ENCODE measurements around the gene NKAIN2.
A peak's percentile ranks its signal among the peaks of the same experiment; 100 is the strongest.

The NKAIN2 gene

GRCh38 chr6:124190256-124190655, 386.6 kb downstream of the NKAIN2 start:
- no peaks in the 10 kb centered on the region for H3K36me3 ChIP-seq (replicated peaks)
- H3K27me3 ChIP-seq (replicated peaks), result no peaks in the 10 kb centered on the region
- no peak for TF ChIP-seq CTCF (IDR thresholded peaks at IDR 0.05; ENCODE audit: low read depth, low read length, missing control alignments)
- in situ Hi-C loops (cut with HindIII; ENCODE audit: low pct_ligation_motif_present, low sequenced_read_pairs), result no loop called here
- H3K4me3 ChIP-seq (ENCODE audit: low read depth, low read length), result no peak overlapping the region
- no peak for DNase-seq
- no peak overlapping the region for H3K27ac ChIP-seq

DNA sequence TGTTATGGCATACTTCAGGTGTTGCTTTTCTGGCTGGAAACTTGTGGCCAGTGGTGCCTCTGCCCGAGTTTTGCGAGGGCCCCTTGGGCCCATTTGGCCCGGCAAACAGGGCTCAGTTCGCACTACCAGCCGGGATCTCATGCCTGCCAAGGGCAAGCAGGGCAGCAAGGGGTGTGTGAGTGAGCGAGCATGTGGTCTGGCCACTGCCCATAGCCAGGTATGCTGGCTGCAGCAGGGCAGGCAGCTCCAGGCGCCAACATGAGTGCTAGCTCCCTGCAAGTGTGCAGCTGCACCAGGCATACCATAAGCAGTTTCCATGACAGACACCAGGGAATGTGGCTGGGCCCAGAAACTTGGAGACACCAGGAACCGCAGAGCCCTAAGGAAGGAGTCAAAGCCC, 389.5 kb downstream of the NKAIN2 start:
- no peak overlapping the region for H3K27ac ChIP-seq
- DNase-seq, result no peak
- TF ChIP-seq CTCF (IDR thresholded peaks at IDR 0.05; ENCODE audit: low read depth, low read length, missing control alignments), result no peak
- no peaks in the 10 kb centered on the region for H3K36me3 ChIP-seq (replicated peaks)
- no peaks in the 10 kb centered on the region for H3K27me3 ChIP-seq (replicated peaks)
- no peak overlapping the region for H3K4me3 ChIP-seq (ENCODE audit: low read depth, low read length)
- in situ Hi-C loops (cut with HindIII; ENCODE audit: low pct_ligation_motif_present, low sequenced_read_pairs), result no loop called here

DNA sequence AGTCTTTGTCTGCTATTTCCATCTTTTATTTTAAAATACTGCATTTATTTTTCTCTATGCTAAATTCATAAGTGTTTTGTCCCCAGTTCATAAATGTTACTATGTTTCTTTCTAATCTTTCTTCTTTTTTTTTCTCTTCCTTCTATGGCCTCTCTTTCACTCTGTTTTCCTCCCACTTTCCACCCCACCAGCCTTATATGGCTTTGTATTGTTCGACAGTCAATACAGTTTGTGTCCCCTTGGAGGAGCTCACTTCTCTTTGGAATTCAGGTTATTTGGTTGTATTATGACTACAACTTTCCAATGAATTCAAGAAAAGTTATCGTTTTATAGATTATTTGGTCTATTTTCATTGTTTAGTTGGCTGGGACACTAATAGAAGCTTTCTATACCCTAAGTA, 393.5 kb downstream of the NKAIN2 start:
- no peak overlapping the region for H3K27ac ChIP-seq
- no peaks in the 10 kb centered on the region for H3K27me3 ChIP-seq (replicated peaks)
- DNase-seq, result no peak
- no peak for TF ChIP-seq CTCF (IDR thresholded peaks at IDR 0.05; ENCODE audit: low read depth, low read length, missing control alignments)
- in situ Hi-C loops (cut with HindIII; ENCODE audit: low pct_ligation_motif_present, low sequenced_read_pairs), result no loop called here
- H3K4me3 ChIP-seq (ENCODE audit: low read depth, low read length), result no peak overlapping the region
- no peaks in the 10 kb centered on the region for H3K36me3 ChIP-seq (replicated peaks)

DNA sequence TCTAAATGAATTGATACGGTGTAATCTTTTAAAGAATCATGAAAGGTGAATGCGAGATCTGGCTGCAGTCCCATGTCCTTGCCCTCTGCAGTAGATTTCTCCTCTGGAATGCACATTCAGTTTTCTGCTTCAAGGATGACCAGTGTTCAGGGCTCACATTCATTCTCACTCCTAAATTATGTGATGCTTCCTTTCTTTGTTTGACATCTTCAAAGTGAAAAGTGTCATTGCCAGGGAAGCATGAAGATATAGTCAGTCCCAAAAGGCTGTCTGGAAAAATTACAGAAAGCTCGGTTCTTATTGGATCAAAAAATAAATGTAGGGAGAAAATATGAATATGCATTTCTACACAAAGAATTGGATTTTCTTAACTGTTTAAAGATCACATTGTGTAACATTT, 395.6 kb downstream of the NKAIN2 start:
- DNase-seq, result no peak
- no peak for TF ChIP-seq CTCF (IDR thresholded peaks at IDR 0.05; ENCODE audit: low read depth, low read length, missing control alignments)
- H3K27ac ChIP-seq, result no peak overlapping the region
- in situ Hi-C loops (cut with HindIII; ENCODE audit: low pct_ligation_motif_present, low sequenced_read_pairs), result no loop called here
- H3K27me3 ChIP-seq (replicated peaks), result no peaks in the 10 kb centered on the region
- H3K4me3 ChIP-seq (ENCODE audit: low read depth, low read length), result no peak overlapping the region
- no peaks in the 10 kb centered on the region for H3K36me3 ChIP-seq (replicated peaks)

- Histone ChIP-seq H3K36me3 (replicated peaks) (no peaks in the 10 kb centered on the region), H3K4me3 (ENCODE audit: low read depth, low read length) (no peak overlapping the region), H3K27me3 (replicated peaks) (no peaks in the 10 kb centered on the region), H3K27ac (no peak overlapping the region)
- no peak for DNase-seq
- TF ChIP-seq CTCF (IDR thresholded peaks at IDR 0.05; ENCODE audit: low read depth, low read length, missing control alignments), result no peak
- in situ Hi-C loops (cut with HindIII; ENCODE audit: low pct_ligation_motif_present, low sequenced_read_pairs), result no loop called here
These were observed 397.0 kb downstream of the NKAIN2 start for GRCh38 chr6:124200661-124201060.

DNA sequence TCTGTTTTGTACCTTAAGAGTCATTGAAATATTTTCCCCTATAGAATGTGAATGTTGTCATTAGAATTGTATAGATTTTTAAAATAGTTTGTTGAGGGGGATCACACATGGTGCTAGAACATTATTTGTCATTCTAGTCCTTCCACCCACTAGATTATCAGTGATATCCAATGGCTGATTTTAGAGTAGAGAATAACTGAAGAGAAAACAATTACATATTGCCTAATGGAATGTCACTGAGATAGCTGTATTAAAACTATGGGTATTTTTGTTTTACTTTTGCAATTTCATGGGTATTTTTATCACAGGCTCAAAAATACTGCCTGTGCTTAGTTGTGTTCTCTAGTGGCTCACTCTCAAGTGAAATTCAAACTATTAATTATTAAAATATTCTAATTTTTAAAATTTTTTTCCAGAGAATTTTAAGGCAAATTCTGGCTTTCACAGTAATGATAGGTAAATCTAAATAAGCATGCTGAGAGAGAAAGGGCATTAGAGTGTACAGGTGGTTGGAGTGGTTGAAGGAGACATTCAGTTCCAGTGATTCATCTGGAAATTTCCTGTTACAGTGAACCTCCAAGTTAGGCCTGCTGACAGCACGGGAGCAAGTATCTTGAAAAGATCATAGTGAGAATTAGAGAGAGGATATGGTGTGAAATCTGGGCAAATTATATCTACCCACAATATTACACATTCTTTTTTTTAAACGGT, 399.6 kb downstream of the NKAIN2 start:
- TF ChIP-seq CTCF (IDR thresholded peaks at IDR 0.05; ENCODE audit: low read depth, low read length, missing control alignments), result no peak
- Histone ChIP-seq H3K27me3 (replicated peaks) (no peaks in the 10 kb centered on the region), H3K27ac (peak overlapping the region; percentile 29), H3K4me3 (ENCODE audit: low read depth, low read length) (no peak overlapping the region), H3K36me3 (replicated peaks) (no peaks in the 10 kb centered on the region)
- peak; percentile 12 for DNase-seq
- in situ Hi-C loops (cut with HindIII; ENCODE audit: low pct_ligation_motif_present, low sequenced_read_pairs), result no loop called here

Data from brain microvascular endothelial cell (primary cell).